Islet precursor cell (in vitro differentiated cells): ENCODE measurements around the gene MCM3AP.

Experiments
- DNase-seq: peaks from one replicate; pipeline ENCODE4 v3.0.0-alpha.2; 2018

Gene MCM3AP

DNA sequence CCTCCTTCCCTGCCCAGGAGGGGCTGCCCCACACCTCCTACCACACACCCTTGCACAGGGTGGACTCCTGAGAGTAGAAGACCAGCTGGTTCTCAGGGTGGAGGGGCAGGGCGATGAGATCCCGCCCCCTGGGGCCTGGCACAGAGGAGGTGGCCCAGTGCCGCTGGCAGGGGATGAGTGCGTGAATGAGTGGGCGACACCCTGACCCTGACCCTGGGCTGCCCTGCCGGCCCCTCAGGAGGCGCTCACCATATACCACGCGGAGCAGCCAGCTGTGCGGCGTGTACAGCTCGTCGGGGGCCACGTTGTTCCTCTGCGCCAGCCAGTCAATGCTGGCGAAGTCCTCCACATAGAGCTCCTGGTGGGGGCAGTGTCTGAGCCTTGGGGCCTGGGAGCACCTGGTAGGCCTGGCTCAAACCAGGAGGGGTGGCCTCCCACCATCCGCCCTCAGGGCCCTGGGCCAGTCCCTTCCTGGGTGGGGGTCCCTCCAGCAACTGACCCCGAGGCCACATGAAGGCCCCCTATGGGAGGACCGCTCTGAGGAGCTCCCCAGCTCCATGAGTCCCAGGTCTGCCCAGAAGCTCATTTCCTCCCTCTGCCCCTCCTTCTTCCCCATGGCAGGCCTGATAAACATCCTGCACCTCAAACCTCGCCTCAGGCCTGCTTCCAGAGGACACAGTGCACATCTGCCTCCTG lies 69.8 kb downstream of the MCM3AP start:
- peak; percentile 45 for DNase-seq

DNA sequence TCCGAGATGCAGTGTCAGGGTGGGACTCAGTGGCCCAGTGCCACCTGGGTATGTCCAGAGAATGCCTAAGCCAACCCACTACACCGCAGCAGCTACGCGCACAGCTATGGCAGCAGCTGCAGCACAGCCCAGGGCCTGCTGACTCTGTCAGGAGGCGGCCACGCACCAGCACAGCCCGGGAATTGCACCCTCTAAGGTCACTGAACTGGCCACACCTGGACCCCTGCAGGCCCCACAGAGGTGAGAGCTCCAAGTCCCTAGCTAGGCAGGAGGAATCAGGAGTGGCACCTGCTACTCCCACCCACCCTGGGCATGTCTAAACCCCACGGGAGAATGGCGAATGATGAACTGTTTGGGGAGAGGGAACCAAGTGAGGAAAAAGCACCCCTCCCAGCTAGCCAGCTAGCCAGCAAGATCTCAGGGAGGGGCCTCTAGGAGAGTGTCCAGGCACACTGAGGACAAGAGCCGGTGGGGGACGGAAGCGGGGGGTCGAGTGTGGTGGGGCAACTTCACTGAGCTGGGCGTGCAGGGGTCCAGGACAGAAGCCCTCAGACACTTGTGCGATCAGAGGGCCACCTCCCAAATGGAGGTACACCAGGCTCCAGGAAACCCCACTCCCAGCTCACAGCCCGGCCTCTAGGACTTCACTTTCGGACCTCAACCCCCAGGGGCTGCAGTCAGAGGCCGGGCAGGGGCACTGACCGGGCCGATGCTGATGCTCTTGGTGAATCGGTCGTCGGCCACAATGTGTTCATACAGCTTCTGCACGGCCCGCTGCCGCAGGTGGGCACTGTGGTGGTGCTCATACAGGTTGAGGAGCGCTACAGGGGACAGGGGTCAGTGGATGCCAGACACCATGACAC lies 70.7 kb downstream of the MCM3AP start:
- DNase-seq: peak; percentile 48

- DNase-seq: peak; percentile 88
Observed at GRCh38 chr21:46213620-46214286, 71.7 kb downstream of the MCM3AP start.

DNA sequence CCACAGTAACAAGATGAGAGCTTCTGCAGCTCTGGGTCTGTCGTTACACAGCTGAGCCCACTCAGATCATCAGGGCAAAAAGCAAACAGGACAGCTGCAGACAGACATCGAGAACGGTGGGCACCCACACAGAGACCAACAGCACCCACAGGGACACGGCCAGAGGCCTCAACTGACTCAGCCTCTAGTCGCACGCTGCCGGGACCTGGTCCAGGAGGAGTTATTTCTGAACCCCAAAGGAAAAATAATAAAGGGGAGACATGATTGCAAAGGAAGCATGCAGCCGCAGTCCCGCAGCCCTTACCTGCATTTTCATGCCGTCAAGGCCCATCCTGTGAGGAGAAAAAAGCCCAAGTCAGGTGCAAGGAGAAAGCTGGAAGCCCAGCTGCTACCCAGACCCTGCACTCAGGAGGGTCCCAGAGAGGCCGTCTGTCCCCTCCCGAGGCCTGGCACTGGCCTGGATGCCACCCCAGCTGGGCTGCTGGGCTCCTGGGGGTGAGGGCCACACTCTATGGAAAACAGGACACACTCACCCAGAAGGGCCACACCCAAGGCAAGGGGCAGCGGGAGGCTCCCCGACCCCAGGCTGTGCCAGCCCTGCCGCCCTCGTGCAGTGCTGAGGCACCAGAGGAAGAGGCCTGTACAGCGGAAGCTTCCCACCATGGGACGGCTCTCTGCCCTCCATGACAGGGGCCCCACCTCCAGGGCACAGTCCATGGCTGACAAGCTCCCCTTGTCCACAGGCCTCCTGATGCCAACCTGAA lies 72.5 kb downstream of the MCM3AP start:
- peak; percentile 50 for DNase-seq

- peak; percentile 48 for DNase-seq
Observed at GRCh38 chr21:46211786-46212720, 73.4 kb downstream of the MCM3AP start.

GRCh38 chr21:46211376-46211775 lies 74.0 kb downstream of the MCM3AP start:
- DNase-seq: peak; percentile 32

DNA sequence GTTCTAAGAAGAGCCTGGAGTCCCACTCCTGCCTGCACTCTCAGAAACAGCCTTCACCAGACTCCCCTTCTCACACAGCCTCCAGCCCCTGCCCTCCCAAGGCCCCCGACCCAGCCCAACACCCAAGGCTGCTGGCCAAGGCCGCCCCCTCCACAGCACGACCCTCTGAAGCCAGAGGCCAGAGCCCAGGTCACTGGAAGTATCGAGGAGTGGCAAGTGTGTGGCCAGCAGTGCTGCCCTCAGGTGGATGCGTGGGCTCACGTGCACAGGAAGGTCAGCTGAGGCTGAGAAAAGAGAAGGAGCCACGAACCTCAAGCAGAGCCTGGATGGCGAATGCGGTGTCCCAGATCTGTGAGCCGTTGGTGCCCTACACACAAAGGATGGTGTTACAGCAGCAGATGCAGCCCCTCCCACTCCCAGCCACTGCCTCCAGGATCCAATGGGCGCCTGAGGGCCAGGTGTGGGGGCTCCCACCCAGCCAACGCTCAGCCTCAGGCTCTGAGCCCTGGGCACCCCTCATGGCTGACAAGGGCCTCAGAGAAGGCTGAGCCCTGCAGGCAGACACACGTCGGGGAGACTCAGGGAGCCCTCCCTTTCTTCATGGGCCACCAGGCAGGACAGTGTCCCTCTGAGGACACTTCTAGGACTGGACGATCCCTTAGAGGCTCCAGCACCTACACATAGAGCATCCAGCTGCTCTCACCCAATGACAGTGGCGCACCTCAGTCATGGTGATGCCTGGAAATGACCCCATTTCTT lies 74.9 kb downstream of the MCM3AP start:
- peak; percentile 53 for DNase-seq

DNA sequence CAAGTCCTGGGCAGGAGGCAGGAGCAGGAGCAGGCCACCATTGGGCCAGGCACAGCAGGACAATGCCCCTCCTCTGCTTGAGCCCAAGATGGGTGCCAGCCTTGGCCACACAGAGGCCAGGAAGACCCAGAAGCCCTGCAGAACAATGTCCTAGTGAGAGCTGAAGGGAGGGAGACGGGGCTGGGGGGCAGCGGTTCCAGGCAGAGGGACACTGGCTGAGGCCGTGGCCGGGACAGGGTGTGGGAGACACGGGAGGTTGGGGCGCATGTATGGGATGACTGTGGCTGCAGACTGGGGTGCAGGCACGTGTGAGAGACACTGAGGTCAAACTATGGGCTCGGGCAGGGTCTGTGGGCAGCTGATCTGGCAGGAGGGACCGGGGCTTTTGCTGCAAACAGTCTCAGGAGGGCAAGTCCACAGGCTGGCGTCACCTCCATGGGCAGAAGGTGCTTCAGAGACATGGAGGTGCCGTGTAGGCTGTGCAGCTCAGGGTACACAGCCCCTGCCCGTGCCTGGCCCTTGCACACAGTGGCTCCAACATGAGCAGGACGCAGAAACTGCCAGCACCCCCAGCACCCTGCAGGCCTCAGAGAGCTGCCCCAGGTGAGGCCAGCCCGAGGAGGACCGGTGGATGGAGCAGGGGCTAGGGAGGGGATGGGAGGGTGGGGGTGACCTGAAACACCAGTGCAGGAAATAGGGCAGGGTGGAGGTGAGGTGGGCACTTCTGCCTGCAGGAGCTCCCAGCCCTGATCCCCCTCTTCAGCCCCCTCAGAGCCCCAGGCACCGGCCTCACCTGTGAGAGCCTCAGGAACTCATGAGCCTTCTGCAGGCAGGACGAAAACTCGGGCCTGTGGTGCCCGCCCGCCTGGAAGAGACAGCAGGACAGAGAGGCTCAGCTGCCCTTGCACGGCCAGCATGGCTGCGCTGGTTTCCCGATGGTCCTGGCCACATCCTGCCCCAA lies 76.4 kb downstream of the MCM3AP start:
- peak; percentile 47 for DNase-seq

DNA sequence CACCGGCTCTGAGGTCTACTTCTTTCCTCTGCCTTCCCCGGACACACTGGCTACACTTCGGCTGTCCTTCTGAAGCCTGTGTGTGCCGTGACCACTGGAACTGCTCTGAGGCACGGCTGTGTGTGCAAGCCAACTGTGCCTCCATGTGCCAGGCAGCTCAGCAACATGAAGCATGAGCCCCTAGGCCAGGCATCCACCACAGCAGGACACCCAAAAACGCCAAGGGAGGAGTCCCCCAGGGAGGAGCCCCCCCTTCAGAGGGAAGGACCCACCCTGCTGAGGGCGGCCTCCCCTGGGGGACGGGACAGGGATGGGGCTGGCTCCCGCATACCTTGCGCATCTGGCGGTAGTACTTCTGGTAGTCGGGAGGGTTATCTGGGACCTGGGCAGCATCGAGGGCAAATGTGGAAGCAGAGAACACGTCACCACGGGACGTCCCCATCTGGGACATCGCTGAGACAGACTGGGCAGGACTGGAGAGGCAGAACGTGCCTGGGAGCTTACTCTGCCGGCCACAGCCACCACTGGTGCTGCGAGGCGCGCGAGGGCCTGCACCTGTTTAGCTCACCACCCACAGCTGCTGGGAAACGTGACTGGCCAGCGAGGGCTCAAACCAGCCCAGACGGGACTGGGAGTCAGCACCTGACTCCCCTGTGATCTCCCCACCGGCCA lies 77.4 kb downstream of the MCM3AP start:
- DNase-seq: peak; percentile 40

DNA sequence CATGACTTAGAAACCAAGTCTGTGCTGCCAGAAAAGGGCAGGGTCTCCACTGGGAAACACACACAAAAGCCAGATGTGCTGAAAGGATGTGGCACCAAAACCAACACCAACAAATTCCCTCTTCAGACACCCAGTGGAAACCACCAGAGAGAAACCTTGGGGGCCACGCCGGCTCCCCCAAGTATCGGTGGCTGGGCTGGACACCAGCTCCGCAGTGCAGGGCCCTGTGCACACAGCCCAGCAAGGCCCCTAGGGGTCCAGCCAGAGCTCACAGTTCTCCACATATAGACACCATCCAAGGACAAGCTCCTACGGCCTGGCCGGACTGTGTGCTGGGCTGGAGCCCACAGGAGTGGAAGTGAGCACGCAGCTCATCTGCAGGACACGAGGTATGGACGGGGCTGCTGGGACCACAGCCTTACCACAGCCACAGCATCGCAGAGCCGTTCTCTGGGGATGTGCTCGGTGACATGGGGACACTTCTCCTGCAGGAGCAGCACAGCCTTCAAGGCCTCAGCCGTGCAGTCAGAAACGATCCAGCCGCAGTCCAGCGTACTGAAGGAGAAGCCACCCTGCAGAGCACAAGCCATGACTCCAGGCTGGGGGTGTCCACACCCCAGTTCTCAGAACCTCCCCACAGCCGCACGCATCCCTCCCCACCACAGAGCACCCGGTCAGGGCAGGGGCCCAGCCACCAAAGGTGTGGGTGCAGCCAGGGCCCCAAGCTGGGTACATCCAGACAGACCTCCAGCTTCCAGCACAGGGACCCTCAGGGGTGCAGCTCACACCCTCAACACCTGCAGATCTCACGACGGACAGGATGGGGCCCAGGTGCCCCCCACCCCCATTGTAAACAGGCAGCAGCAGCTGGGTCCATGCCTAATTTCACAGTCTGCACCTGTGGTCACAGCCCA lies 78.1 kb downstream of the MCM3AP start:
- DNase-seq: peak; percentile 43

- peak; percentile 44 for DNase-seq
Observed at GRCh38 chr21:46206163-46207005, 79.0 kb downstream of the MCM3AP start.

GRCh38 chr21:46205766-46206162 lies 79.6 kb downstream of the MCM3AP start:
- peak; percentile 45 for DNase-seq

DNA sequence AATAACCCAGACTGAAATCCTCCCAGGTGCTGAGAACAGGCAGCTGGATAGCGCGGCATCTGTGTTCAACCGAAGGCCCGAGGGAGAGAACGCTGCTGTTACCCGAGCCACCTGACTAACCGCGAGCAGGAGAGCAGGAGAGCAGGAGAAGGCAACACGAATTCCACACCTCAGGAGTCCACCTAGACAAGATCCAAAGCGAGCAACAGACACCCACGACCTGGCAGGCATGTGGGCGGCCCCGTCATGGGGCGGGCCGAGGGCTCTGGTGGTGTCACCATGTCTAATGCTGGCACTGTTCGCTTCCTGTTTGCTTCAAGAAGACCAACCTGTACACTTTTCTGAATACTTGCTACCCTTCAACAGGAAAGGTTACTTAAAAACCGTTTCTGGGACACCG lies 80.2 kb downstream of the MCM3AP start:
- DNase-seq: peak; percentile 40

DNA sequence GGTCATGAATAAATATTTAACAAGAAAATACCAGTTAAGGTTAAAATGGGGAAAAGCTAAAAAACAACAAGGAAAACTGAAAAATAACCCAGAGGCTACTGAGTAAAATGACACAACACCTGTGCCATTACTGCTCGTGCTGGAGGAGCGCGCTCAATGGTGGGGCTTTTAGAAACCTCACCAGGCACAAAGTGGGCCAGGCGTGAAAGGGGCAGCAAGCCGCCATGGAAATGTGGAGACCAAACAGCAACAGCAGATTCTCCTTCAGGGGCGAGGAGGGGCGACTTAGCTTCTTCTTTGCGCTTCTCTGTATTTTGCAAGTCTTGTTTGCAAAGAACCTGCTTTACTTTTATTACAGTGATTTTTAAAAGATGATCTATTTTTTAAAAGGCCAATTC lies 82.2 kb downstream of the MCM3AP start:
- peak; percentile 22 for DNase-seq

DNA sequence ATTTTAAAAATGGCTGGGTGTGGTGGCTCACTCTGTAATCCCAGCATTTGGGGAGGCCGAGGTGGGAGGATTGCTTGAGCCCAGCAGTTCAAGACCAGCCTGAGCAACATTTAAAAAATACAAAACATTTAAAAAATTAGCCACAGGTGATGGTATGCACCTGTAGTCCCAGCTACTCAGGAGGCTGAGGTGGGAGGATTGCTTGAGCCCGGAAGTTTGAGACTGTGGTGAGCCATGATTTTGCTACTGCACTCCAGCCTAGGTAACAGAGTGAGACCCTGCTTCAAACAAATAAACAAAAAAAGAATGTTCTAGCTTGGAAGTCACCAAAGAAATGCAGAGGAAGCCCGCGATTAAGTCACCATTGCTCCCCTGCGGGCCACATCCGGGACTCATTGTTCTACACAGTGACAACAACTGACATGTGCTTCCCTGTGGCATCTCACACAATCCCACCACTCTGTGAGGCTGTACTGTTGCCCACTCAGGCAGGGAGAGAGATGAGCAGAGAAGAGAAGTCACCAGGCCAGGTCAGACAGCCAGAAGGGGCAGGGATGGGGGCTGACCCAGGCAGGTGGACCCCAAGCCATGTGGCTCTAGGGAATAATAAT lies 82.7 kb downstream of the MCM3AP start:
- DNase-seq: peak; percentile 36
